Esophagus muscularis mucosa (tissue), 3 donors: ENCODE data around the gene AWAT2.

Experiments
- EP300 ChIP-seq: sonication (generic); formaldehyde crosslinking; IDR thresholded peaks from one replicate; pipeline ENCODE4 v1.6.1; 2017; ENCODE audit warnings: antibody characterized with exemption
- TF ChIP-seq, protein P1 (sequence below), 3 experiments: fragments of 200-600 bp in 2 of 3; fragments of 450-650 bp in 1 of 3; sonication (generic) in 2 of 3; IDR thresholded peaks; one replicate each; pipeline ENCODE4 v1.5.1; 2017 to 2019; ENCODE audit warnings: antibody characterized with exemption in 3 of 3, mild to moderate bottlenecking in 2 of 3, moderate library complexity in 1 of 3

DNA sequence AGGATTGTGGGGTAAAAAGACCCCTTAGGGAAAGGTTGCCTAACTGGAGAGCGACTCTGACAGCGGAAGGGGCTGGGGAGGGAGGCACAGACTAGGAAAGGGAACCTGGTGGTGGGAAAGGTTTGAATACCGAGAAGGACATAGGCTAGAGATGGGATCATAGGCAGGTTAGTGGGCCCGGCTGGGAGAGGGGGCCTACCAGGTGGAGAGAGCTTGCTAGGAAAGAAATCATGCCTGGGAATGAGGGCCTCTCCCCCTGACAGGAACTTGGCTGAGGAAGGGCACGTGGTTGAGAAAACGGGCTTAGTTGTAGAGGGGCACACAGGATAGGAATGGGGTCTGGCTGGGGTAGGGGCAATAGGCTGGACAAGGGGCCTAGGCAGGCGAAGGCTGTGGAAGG lies 16.9 kb upstream of the AWAT2 start:
- TF ChIP-seq, protein P1, sequence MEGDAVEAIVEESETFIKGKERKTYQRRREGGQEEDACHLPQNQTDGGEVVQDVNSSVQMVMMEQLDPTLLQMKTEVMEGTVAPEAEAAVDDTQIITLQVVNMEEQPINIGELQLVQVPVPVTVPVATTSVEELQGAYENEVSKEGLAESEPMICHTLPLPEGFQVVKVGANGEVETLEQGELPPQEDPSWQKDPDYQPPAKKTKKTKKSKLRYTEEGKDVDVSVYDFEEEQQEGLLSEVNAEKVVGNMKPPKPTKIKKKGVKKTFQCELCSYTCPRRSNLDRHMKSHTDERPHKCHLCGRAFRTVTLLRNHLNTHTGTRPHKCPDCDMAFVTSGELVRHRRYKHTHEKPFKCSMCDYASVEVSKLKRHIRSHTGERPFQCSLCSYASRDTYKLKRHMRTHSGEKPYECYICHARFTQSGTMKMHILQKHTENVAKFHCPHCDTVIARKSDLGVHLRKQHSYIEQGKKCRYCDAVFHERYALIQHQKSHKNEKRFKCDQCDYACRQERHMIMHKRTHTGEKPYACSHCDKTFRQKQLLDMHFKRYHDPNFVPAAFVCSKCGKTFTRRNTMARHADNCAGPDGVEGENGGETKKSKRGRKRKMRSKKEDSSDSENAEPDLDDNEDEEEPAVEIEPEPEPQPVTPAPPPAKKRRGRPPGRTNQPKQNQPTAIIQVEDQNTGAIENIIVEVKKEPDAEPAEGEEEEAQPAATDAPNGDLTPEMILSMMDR (IDR thresholded peaks at IDR 0.05): no peak
- TF ChIP-seq EP300: no peak
